Vagina (tissue), 2 donors: ENCODE data around the gene PPARGC1A.

ENCODE experiments used
- CTCF ChIP-seq, 3 experiments: fragments of 450-650 bp in 2 of 3; fragments of 200-600 bp in 1 of 3; sonication (generic) in 1 of 3; IDR thresholded peaks; one replicate each; pipeline ENCODE4 v1.5.1; 2017 to 2019; ENCODE audit warnings: antibody characterized with exemption in 3 of 3, mild to moderate bottlenecking in 2 of 3, moderate library complexity in 2 of 3
- POLR2A ChIP-seq, 2 donors: fragments of 450-650 bp; IDR thresholded peaks; one replicate each; pipeline ENCODE4 v1.6.1; 2017; ENCODE audit warnings: antibody characterized with exemption in 2 of 2, mild to moderate bottlenecking in 2 of 2, moderate library complexity in 2 of 2
- POLR2AphosphoS5 ChIP-seq, 2 donors: sonication (generic); formaldehyde crosslinking; IDR thresholded peaks; one replicate each; pipeline ENCODE4 v1.9.0; 2017; ENCODE audit warnings: antibody characterized with exemption in 2 of 2, mild to moderate bottlenecking in 2 of 2, low read depth in 1 of 2; ENCODE audit not compliant: insufficient read depth in 1 of 2

GRCh38 chr4:23915459-23916132, 25.7 kb upstream of the PPARGC1A start:
- no peak for TF ChIP-seq POLR2AphosphoS5 (IDR thresholded peaks at IDR 0.05; ENCODE audit: insufficient read depth in 1 of 2, low read depth in 1 of 2)
- TF ChIP-seq CTCF (IDR thresholded peaks at IDR 0.05) = no peak
- no peak for TF ChIP-seq POLR2A (IDR thresholded peaks at IDR 0.05)
